Activated T-helper 17 cell treated with anti-CD3 and anti-CD28 coated beads, Interleukin-2, amount 50 U/mL, for 72 hours (primary cell): ENCODE data around the gene TOP3B. TPM values are rescaled to one million over a fixed set of nuclear protein-coding genes. Genes with fewer than 3 reads are reported as not detected.

Source experiments
- ATAC-seq: fragments of 150-1000 bp; cut with Tn5 transposase; replicated peaks from 2 replicates; pipeline ENCODE4 v1.10.0; 2021; ENCODE audit warnings: mild to moderate bottlenecking, moderate library complexity
- H3K27ac Mint-ChIP-seq: one replicate; pipeline ENCODE4 v1.8.0; 2022; ENCODE audit warnings: mixed read lengths
- H3K27me3 Mint-ChIP-seq: one replicate; pipeline ENCODE4 v1.8.0; 2022; ENCODE audit warnings: mixed read lengths
- H3K36me3 Mint-ChIP-seq: one replicate; pipeline ENCODE4 v1.8.0; 2022; ENCODE audit warnings: low read depth, mild to moderate bottlenecking, mixed read lengths
- H3K4me1 Mint-ChIP-seq: one replicate; pipeline ENCODE4 v1.8.0; 2022; ENCODE audit warnings: mixed read lengths
- H3K4me3 Mint-ChIP-seq: one replicate; pipeline ENCODE4 v1.8.0; 2022; ENCODE audit warnings: mild to moderate bottlenecking, mixed read lengths
- H3K9me3 Mint-ChIP-seq: one replicate; pipeline ENCODE4 v1.8.0; 2022; ENCODE audit warnings: mixed read lengths
- total RNA-seq, 2 donors: library from RNA; stranded (reverse); gene quantifications; one replicate each; pipeline ENCODE4 v1.2.3, GENCODE V29; 2022

The TOP3B gene, protein sequence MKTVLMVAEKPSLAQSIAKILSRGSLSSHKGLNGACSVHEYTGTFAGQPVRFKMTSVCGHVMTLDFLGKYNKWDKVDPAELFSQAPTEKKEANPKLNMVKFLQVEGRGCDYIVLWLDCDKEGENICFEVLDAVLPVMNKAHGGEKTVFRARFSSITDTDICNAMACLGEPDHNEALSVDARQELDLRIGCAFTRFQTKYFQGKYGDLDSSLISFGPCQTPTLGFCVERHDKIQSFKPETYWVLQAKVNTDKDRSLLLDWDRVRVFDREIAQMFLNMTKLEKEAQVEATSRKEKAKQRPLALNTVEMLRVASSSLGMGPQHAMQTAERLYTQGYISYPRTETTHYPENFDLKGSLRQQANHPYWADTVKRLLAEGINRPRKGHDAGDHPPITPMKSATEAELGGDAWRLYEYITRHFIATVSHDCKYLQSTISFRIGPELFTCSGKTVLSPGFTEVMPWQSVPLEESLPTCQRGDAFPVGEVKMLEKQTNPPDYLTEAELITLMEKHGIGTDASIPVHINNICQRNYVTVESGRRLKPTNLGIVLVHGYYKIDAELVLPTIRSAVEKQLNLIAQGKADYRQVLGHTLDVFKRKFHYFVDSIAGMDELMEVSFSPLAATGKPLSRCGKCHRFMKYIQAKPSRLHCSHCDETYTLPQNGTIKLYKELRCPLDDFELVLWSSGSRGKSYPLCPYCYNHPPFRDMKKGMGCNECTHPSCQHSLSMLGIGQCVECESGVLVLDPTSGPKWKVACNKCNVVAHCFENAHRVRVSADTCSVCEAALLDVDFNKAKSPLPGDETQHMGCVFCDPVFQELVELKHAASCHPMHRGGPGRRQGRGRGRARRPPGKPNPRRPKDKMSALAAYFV
- 10 to 100 TPM; 34.6 to 42.3 TPM for total RNA-seq

DNA sequence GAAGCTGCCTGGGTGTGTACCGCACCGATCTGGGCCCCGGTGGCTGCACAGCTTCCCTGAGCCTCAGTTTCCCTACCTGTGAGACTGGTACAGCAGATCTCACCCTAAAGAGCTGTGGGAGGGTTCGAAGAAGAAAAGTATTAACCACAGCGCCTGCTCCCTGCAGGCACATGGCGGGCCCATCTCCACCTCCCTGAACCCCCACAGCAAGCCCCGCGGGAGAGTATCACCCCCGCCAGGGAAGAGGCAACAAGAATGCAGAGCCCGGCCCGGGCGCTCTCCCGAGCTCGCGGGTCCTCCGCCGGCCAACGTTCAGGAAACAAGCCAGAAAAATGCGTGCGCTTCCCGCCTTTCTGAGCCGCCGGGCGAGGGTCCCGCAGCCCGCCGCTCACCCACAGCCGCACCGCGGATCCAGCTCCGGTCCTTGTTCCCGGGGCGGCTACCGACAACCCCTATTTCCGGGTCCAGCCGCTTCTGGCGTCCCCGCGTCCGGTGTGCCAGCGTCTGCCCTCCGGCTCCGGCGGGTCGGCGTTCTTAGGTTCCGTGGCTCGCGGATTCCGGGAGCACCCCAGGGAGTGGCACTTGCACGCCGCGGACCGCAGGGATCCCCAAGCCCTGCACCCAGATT is at the start of gene TOP3B:
Gene TOP3B, minus strand, starts transcription at position 450 of the 628 bp plus-strand sequence. CDS start 7,078 bp downstream, outside the sequence.
- H3K9me3 Mint-ChIP-seq = no peaks in the 10 kb centered on the region
- peaks cover 8% of the 10 kb centered on the region for H3K36me3 Mint-ChIP-seq
- H3K27ac Mint-ChIP-seq = peak within 1 kb of the TSS; percentile 88
- peaks cover 8% of the 10 kb centered on the region for H3K4me1 Mint-ChIP-seq
- H3K4me3 Mint-ChIP-seq = peak within 1 kb of the TSS; percentile 89
- H3K27me3 Mint-ChIP-seq = no peaks in the 10 kb centered on the region
- ATAC-seq = peak; percentile 96

DNA sequence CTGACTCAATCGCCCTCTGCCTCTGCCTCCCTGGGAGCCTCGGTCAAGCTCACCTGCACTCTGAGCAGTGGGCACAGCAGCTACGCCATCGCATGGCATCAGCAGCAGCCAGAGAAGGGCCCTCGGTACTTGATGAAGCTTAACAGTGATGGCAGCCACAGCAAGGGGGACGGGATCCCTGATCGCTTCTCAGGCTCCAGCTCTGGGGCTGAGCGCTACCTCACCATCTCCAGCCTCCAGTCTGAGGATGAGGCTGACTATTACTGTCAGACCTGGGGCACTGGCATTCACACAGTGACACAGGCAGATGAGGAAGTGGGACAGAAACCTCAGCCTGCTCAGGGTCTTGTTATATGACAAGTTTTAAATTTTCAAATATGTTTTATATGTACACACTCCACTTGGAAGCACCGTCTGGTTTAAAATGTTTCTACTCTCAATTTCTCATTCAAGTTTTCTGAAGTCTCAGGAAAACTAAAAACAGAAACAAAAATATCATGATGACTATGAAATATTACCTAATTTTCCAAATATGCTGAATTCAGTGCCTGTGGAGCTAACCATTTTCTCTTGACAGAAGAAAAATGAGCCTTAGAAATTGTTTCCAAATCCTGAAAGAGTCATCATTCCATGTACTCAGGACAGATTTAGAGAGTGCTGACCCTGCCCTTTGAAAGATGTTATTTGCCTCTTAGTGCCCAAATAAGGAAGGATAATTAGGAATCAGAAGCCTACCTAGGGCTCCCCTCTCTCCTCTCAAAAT is 48.8 kb upstream of the TOP3B start:
- Mint-ChIP-seq H3K27me3 (peaks cover 15% of the 10 kb centered on the region), H3K9me3 (no peaks in the 10 kb centered on the region), H3K36me3 (no peaks in the 10 kb centered on the region), H3K4me1 (no peaks in the 10 kb centered on the region), H3K27ac (no peak overlapping the region), H3K4me3 (no peak overlapping the region)
- no peak for ATAC-seq

DNA sequence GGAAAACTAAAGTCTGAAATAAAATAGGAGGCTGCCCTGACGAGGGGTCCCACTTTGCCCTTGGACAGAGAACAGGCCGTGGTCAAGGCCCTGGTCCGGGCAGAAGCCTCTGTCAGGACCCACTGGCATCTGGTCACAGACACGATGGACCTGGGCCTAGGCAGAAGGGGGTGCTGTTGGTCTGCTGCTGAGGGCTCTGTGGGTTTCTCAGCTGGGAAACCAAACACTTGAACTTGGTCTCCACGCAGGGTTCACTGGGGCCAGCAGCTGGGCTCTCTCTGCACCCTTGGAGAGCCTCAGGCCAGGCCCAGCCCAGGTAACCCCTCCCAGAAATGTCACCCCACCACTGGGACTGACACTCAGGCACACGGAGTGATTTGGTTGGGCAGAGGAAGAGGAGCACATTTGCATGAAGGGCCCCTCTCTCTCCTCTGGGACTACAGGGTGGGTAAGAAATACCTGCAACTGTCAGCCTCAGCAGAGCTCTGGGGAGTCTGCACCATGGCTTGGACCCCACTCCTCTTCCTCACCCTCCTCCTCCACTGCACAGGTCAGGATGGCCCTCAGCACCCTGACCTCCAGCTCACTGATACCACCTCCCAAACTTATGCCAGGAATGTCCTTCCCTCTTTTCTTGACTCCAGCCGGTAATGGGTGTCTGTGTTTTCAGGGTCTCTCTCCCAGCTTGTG is 48.1 kb upstream of the TOP3B start:
- H3K4me1 Mint-ChIP-seq = no peaks in the 10 kb centered on the region
- H3K36me3 Mint-ChIP-seq = no peaks in the 10 kb centered on the region
- peaks cover 9% of the 10 kb centered on the region for H3K27me3 Mint-ChIP-seq
- ATAC-seq = no peak
- H3K27ac Mint-ChIP-seq = no peak overlapping the region
- H3K9me3 Mint-ChIP-seq = no peaks in the 10 kb centered on the region
- H3K4me3 Mint-ChIP-seq = no peak overlapping the region

DNA sequence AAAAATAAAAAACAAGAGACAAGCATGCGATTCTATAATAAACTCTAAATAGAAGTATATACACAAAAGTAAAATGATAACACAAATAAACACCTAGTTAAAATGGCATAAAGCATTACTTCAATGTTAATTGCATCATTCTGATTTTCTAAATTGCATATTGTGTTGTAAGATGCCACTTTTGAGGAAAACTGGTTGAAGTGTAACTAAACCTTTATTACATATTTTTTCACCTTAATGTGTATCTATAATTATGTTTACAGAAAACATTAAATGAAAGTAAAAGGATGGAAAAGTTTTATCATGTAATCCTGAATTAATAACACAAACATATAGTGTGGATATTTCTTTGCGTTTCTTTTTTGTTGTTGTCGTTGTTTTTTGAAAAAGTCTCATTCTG is 45.4 kb upstream of the TOP3B start:
- Mint-ChIP-seq H3K4me1 (no peaks in the 10 kb centered on the region), H3K27ac (no peak overlapping the region), H3K36me3 (no peaks in the 10 kb centered on the region), H3K27me3 (no peaks in the 10 kb centered on the region), H3K9me3 (no peaks in the 10 kb centered on the region), H3K4me3 (no peak overlapping the region)
- ATAC-seq = no peak

DNA sequence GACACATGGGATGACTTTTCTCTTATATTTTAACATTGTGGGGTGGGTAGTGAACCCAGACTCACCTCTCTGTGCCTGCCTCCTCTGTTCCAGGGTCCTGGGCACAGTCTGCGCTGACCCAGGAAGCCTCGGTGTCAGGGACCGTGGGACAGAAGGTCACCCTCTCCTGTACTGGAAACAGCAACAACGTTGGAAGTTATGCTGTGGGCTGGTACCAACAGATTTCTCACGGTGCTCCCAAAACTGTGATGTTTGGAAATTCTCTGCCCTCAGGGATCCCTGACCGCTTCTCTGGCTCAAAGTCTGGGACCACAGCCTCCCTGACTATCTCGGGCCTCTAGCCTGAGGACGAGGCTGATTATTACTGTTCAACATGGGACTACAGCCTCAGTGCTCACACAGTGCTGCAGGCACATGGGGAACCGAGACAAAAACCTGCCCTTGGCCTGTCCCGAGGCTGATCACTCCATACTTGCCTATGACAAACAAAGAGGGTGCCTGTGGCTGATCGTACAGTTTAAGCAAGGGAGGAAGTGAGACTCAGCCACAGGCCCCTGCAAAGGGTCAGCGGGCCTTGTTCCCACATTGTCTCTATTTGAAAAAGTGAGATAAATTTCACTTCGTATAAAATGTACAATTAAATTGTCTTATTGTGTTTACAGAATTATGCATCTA is 43.7 kb upstream of the TOP3B start:
- Mint-ChIP-seq H3K27me3 (no peaks in the 10 kb centered on the region), H3K4me3 (no peak overlapping the region), H3K36me3 (no peaks in the 10 kb centered on the region), H3K4me1 (no peaks in the 10 kb centered on the region), H3K9me3 (no peaks in the 10 kb centered on the region), H3K27ac (no peak overlapping the region)
- no peak for ATAC-seq

DNA sequence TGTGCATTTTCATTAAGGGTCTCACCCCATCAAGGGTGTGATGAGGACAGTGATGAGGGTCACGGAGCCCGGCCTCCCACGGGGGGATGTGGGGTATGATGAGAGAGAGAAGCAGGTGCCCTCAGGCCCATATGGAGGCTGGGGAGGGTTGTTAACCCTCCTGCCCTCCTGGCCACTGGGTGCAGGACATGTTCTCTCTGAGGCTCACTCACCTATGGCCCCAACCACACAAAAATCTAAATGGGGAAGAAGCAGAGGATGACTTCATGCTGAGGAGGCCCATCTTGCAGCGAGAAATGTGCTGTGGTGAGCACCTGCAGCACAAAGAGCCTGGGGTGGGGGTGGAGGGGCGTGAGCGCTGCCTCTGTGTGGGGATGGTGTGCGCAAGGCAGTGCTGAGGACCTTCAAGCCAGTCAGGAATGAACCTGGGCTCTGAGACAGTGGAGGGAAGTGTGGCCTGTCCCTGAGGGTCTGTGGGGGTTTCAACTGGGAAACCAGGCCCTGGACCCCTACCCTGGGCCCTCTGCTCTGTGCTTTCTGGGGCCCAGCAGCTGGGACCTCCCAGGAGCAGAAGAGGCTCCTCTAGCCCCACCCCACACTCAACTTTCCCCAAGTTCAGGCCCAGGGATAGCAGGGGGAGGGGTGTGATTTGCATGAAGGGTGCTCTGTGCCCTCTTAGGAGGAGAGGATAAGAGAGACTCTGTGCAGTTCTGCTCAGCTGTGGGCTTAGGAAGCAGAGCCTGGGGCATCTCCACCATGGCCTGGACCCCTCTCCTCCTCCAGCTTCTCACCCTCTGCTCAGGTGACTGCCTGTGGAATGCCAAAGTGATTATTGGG is 43.0 kb upstream of the TOP3B start:
- Mint-ChIP-seq H3K27ac (no peak overlapping the region), H3K4me1 (no peaks in the 10 kb centered on the region), H3K4me3 (no peak overlapping the region), H3K27me3 (no peaks in the 10 kb centered on the region), H3K9me3 (no peaks in the 10 kb centered on the region), H3K36me3 (no peaks in the 10 kb centered on the region)
- no peak for ATAC-seq

DNA sequence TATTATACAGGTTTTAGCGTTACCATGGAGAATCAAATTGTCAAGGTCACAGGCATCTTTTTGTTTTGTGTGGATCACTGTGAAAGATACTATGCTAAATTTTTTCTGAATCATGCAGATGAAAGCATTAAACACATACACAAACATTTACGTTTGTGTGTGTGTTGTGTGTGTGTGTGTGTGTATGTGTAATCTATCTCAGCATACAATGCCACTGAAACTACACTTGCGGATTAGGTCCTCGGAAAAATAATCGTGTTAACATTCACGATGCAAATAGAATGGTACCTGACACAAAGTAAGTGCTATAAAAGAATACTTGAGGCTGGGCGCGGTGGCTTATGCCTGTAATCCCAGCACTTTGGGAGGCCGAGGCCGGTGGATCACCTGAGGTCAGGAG is 41.9 kb upstream of the TOP3B start:
- Mint-ChIP-seq H3K4me3 (no peak overlapping the region), H3K36me3 (no peaks in the 10 kb centered on the region), H3K4me1 (no peaks in the 10 kb centered on the region), H3K27ac (no peak overlapping the region), H3K27me3 (no peaks in the 10 kb centered on the region), H3K9me3 (no peaks in the 10 kb centered on the region)
- ATAC-seq = no peak

DNA sequence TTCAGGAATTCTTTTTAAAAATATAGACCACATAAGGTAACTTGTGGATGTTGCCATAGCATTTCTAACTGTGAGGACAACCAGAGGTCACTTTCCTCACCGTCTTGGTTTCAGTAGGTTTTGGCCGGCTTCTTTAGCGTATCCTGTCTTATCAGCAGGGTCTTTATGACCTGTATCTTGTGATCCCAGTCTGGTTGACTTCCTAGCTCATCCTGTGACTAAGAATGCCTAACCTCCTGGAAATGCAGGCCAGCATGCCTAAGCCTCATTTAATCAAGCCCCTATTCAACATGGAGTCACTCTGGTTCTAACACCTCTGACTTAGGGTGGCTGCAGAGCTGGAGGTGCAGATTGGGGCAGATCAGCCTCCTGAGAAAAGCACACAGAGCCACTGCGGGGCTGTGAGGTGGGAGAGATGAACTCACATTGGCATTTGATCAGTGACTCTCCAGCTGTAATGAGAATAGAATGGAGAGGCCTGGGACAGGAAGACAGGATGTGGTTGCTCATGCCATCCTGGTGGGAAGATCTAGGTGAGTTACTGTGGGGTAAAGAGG is 41.1 kb upstream of the TOP3B start:
- Mint-ChIP-seq H3K27me3 (no peaks in the 10 kb centered on the region), H3K4me1 (no peaks in the 10 kb centered on the region), H3K4me3 (no peak overlapping the region), H3K27ac (no peak overlapping the region), H3K9me3 (no peaks in the 10 kb centered on the region), H3K36me3 (no peaks in the 10 kb centered on the region)
- ATAC-seq = no peak

DNA sequence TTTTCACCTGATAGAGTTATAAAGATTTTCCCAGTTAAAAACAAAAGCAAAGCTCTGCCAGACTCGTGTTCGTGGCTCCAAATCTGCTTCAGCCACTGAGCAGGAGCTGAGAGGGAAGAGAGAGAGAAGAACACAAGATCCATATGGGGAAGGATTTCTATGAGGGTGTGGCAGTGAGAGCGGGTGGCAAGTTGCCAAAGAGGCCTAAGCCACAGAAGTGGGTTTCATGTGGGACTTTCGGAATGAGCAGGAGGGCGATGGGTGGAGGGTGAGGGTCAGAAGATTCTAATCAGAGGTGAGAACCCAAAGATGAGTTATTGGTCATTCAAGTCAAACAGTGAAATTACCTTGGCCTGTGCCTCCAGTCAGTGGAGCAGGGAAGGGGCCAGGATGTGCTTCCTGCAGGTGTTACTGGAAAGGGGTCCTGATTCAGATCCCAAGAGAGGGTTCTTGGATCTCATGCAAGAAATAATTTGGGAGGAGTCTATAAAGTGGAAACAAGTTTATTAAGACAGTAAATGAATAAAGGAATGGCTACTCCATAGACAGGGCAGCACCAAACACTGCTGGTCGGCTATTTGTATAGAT is 40.5 kb upstream of the TOP3B start:
- Mint-ChIP-seq H3K9me3 (no peaks in the 10 kb centered on the region), H3K4me3 (no peak overlapping the region), H3K36me3 (no peaks in the 10 kb centered on the region), H3K27me3 (peaks cover 3% of the 10 kb centered on the region), H3K4me1 (no peaks in the 10 kb centered on the region), H3K27ac (no peak overlapping the region)
- no peak for ATAC-seq

DNA sequence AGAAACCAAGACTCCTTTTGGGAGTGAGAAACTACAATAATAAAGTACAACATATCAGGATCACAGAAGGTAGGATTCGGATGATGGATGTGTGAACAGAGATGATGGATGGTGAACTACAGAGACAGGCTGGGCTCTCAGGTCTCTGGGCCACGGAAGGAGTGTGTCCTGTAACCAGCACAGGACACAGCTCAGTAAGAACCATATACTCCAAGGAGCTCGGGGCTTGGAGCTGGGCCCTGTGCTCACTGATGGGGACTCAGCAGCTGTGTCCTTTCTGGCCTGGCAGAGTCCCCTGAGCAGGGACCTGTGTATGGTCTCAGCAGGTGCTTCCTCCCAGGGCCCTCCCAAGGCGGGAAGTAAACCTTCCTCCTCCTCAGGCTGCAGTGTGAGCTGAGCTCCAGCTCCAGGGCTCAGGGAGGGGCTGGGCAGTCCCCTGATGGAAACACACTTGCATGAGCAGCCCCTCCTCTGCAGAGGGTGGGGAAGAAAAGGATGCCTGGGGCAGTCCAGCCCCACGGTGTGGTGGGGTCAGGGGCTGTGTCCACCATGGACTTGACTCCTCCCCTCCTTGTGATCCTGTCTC is 39.8 kb upstream of the TOP3B start:
- ATAC-seq = no peak

DNA sequence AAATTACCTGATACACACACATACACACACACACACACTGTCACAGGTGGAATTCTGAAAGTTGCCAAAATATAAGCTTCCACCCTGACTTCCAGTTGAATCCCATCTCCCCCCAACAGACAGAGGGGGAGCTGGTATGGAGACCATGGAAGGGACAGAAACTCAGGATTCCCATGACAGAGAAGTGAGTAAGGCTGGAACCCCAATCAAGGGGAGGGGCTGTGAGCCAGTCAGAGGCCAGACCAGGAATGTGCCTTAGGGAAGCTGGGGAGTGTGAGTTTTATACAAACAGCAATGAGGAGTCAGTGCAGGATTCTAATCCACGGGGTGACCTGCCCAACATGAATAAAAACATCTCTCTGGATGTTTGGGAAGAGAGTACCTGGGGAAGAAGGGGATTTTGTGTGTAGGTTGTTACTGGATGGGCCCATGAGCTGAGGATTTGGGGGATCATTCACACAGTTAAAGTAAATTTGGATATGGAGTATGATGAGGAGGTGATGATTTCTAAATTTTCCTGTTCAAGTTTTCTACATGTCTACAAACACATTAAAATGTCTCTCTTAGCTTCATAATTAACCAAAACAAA is 38.7 kb upstream of the TOP3B start:
- no peak overlapping the region for H3K27ac Mint-ChIP-seq
- no peak for ATAC-seq
- H3K4me3 Mint-ChIP-seq = no peak overlapping the region
- no peaks in the 10 kb centered on the region for H3K9me3 Mint-ChIP-seq
- peaks cover 5% of the 10 kb centered on the region for H3K27me3 Mint-ChIP-seq
- no peaks in the 10 kb centered on the region for H3K36me3 Mint-ChIP-seq
- no peaks in the 10 kb centered on the region for H3K4me1 Mint-ChIP-seq

More for the DNA sequence above, 39.8 kb upstream of the TOP3B start:
- no peak overlapping the region for H3K27ac Mint-ChIP-seq
- H3K36me3 Mint-ChIP-seq = no peaks in the 10 kb centered on the region
- H3K27me3 Mint-ChIP-seq = peaks cover 5% of the 10 kb centered on the region
- H3K9me3 Mint-ChIP-seq = no peaks in the 10 kb centered on the region
- no peak overlapping the region for H3K4me3 Mint-ChIP-seq
- H3K4me1 Mint-ChIP-seq = no peaks in the 10 kb centered on the region
